ENCODE measurements around the gene CYREN.

DNA sequence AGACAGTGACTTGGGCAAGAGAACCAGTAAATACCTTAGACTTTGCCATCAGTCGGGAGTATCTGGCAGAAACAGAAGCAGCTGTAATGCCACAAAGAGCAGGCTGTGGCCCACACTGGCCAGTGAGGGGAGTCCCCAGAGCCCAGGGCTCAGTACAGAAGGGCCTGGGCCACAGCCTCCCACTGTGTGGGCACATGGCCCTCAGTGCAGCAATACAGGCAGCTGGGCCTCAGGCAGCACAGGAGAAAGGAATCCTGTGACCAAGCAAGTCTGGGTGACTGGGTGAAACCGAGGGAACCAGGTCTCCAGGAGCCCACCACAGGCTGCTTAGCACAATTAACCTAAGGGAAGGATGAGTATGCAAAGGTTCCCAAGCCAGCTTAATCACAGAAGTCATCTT is 26.8 kb upstream of the CYREN start:
- no peak for TF ChIP-seq POLR2AphosphoS5 (IDR thresholded peaks at IDR 0.05; ENCODE audit: borderline replicate concordance, low read depth, low read length)
- no peak for TF ChIP-seq EZH2 (IDR thresholded peaks at IDR 0.05)
- no peak for TF ChIP-seq FOXP2 (optimal IDR thresholded peaks at IDR 0.05; ENCODE audit: control extremely low read depth, extremely low read length, insufficient read depth)
